Measurements from ENCODE around the gene BRINP2. TPM values are rescaled to one million over a fixed set of nuclear protein-coding genes. Genes with fewer than 3 reads are reported as not detected.

The BRINP2 gene
- total and polyA plus RNA-seq, 2 of the 8 experiments (the other 6 are each of a cell fraction or from before 2014, with no cell fraction given) = 0.39 to 0.42 TPM

GRCh38 chr1:177311586-177311985 lies 140.8 kb downstream of the BRINP2 start (continued):
- TF ChIP-seq CHD7 (IDR thresholded peaks at IDR 0.05; ENCODE audit: insufficient replicate concordance, low read length) (no peak), CHD2 (IDR thresholded peaks at IDR 0.05; ENCODE audit: low read length) (no peak), HDAC6 (IDR thresholded peaks at IDR 0.05; ENCODE audit: low read depth, low read length) (no peak), EZH2 (IDR thresholded peaks at IDR 0.05; ENCODE audit: low read depth, low read length, severe bottlenecking) (no peak), USF2 (IDR thresholded peaks at IDR 0.05; ENCODE audit: low read length) (no peak), NANOG (IDR thresholded peaks at IDR 0.05; ENCODE audit: insufficient read depth, low read depth, low read length, poor library complexity, severe bottlenecking) (no peak), RAD21 (IDR thresholded peaks at IDR 0.05 in 1 of 2, conservative IDR thresholded peaks at IDR 0.05 in 1 of 2; ENCODE audit: low read depth in 2 of 2, low read length in 2 of 2) (no peak), RBBP5 (IDR thresholded peaks at IDR 0.05; ENCODE audit: borderline replicate concordance, low read depth, low read length) (no peak)

All from H1 (cell line).